ENCODE measurements around the gene TFCP2L1. TPM values are rescaled to one million over a fixed set of nuclear protein-coding genes. Genes with fewer than 3 reads are reported as not detected.

The TFCP2L1 gene
- total RNA-seq, 2 donors from 2014 or later, result 1.1 to 3.4 TPM

DNA sequence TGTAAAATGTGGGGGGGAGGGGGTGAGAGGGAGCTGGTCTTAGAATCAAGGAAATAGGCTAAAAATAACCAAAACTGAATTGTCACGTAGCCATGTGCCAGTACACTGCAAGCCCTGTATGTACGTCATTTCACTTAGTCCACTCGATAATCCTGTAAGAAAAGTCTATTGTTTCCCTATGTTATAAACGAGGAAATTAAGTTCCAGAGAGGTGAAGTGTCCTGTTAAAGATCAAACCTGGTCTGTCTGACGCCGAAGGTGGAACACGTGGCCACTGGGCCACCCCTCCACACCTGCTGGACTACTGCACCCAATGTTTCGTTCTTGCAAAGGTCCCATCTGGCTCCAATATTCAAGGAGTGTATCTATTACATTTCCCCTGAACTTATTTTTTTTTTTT, 29.6 kb downstream of the TFCP2L1 start:
- TF ChIP-seq, protein P1, sequence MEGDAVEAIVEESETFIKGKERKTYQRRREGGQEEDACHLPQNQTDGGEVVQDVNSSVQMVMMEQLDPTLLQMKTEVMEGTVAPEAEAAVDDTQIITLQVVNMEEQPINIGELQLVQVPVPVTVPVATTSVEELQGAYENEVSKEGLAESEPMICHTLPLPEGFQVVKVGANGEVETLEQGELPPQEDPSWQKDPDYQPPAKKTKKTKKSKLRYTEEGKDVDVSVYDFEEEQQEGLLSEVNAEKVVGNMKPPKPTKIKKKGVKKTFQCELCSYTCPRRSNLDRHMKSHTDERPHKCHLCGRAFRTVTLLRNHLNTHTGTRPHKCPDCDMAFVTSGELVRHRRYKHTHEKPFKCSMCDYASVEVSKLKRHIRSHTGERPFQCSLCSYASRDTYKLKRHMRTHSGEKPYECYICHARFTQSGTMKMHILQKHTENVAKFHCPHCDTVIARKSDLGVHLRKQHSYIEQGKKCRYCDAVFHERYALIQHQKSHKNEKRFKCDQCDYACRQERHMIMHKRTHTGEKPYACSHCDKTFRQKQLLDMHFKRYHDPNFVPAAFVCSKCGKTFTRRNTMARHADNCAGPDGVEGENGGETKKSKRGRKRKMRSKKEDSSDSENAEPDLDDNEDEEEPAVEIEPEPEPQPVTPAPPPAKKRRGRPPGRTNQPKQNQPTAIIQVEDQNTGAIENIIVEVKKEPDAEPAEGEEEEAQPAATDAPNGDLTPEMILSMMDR (IDR thresholded peaks at IDR 0.05), result no peak
- no peaks in the 10 kb centered on the region for H3K4me1 ChIP-seq (ENCODE audit: control insufficient read depth in 1 of 2, low read depth in 2 of 2)
- no peak overlapping the region for H3K4me3 ChIP-seq
- DNase-seq (ENCODE audit: low spot score), result no peak
- ATAC-seq (ENCODE audit: insufficient number of reproducible peaks, low FRiP score, low read depth), result no peak
- H3K27me3 ChIP-seq (replicated peaks; ENCODE audit: insufficient read depth), result no peaks in the 10 kb centered on the region
- H3K36me3 ChIP-seq, result no peaks in the 10 kb centered on the region
- H3K27ac ChIP-seq, result no peak overlapping the region
- no peaks in the 10 kb centered on the region for H3K9me3 ChIP-seq

DNA sequence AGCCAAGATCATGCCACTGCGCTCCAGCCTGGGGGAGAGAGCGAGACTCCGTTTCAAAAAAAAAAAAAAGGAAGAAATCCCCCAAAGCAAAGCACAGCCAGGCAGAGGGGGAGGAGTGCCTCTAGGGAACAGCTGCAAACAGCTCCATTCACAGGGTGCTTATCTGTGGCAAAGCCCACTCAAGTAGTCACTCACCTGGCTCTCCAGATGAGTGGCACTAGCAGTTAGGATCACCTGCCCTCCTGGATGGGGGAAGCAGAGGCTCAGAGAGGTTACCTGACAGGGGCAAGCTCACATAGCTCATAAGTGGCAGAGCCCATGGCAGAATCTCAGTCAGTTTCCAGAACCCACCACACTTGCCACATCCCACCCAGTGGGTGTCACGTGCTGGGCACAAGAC, 30.3 kb downstream of the TFCP2L1 start:
- ATAC-seq (ENCODE audit: insufficient number of reproducible peaks, low FRiP score, low read depth), result no peak
- Histone ChIP-seq H3K9me3 (no peaks in the 10 kb centered on the region), H3K4me1 (ENCODE audit: control insufficient read depth in 1 of 2, low read depth in 2 of 2) (no peaks in the 10 kb centered on the region), H3K36me3 (no peaks in the 10 kb centered on the region), H3K4me3 (no peak overlapping the region), H3K27ac (no peak overlapping the region), H3K27me3 (replicated peaks; ENCODE audit: insufficient read depth) (no peaks in the 10 kb centered on the region)
- DNase-seq (ENCODE audit: low spot score), result no peak
- TF ChIP-seq, protein P1 (IDR thresholded peaks at IDR 0.05), result no peak

DNA sequence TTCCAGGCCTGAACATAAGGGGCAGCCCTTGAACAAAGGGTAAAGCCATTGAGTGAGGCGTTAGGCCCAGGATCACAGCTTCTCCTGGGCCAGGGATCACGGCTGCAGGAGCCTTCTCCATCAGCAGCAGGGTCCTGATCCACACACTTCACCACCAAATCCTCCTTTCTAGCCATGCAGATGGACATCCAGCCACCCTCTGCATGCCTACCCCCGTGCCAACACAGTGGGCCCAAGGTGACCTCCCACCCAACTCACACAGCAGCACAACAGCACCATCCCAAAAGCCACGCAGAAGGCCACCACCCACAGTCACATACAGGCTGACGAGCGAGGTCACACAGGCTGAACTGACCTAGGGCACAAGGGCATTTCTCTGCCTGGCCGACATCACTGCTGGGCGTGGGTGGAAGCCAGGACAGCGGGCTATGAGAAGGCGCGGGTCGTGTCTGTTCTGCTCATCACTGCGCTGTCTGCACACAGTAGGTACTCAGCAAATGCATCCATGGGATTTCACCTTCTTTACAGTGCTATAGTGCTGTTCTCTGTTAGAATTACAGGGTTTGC, 31.2 kb downstream of the TFCP2L1 start:
- no peaks in the 10 kb centered on the region for H3K36me3 ChIP-seq

DNA sequence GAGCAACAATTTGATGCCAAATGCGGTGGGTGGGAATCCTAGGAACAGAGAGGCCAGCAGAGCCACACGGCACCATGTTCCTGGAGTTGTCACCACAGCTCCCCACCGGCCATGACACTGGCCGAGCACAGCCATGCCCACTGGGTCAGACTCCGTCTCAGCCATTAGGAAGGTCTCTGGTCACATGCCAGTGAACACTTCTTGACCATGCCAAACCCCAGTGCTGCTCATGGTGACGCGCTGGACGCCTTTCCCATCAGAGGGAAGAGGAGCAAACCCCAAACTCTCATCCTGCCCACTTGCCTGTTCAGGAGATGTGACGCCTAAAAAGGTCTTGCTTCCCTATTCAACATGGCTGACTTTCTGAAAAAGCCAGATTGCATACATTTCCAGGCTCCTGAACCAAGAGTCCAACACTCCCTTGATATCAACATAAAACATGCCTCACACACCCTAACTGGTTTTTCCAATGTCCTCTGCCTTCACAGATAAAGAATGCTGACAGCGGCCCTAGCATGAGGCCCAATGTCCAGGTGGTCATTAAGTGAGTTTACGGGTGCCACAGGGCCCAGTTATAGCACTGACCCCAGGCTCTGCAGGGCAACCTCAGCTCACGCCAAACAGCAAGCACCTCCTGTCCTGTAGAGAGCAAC, 31.9 kb downstream of the TFCP2L1 start:
- no peak for ATAC-seq (ENCODE audit: insufficient number of reproducible peaks, low FRiP score, low read depth)
- no peak for DNase-seq (ENCODE audit: low spot score)
- Histone ChIP-seq H3K9me3 (no peaks in the 10 kb centered on the region), H3K4me3 (no peak overlapping the region), H3K27me3 (replicated peaks; ENCODE audit: insufficient read depth) (no peaks in the 10 kb centered on the region), H3K4me1 (ENCODE audit: control insufficient read depth in 1 of 2, low read depth in 2 of 2) (no peaks in the 10 kb centered on the region), H3K27ac (no peak overlapping the region), H3K36me3 (no peaks in the 10 kb centered on the region)
- TF ChIP-seq, protein P1 (IDR thresholded peaks at IDR 0.05), result no peak

More for the DNA sequence above, 31.2 kb downstream of the TFCP2L1 start:
- Histone ChIP-seq H3K27ac (no peak overlapping the region), H3K4me3 (no peak overlapping the region), H3K4me1 (ENCODE audit: control insufficient read depth in 1 of 2, low read depth in 2 of 2) (no peaks in the 10 kb centered on the region), H3K9me3 (no peaks in the 10 kb centered on the region), H3K27me3 (replicated peaks; ENCODE audit: insufficient read depth) (no peaks in the 10 kb centered on the region)
- ATAC-seq (ENCODE audit: insufficient number of reproducible peaks, low FRiP score, low read depth), result no peak
- TF ChIP-seq, protein P1 (IDR thresholded peaks at IDR 0.05), result no peak
- no peak for DNase-seq (ENCODE audit: low spot score)

DNA sequence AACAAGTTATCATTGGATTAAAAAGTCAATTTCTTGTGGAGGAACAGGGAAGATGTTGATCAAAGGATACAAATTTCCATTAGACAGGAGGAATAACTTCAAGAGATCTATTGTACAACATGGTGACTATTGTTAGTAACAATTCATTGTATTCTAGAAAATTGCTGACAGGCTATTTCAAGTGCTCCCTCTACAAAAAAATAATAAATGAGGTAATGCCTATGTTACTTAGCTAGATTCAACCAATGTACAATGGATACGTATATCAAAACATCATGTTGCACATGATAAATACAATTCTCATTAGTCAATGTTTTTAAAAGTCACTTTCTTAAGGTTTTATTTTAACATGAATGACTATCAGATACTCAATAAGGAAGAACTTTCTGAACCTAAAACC, 33.5 kb downstream of the TFCP2L1 start:
- TF ChIP-seq, protein P1 (IDR thresholded peaks at IDR 0.05), result no peak
- no peak for ATAC-seq (ENCODE audit: insufficient number of reproducible peaks, low FRiP score, low read depth)

More for the DNA sequence above, 33.5 kb downstream of the TFCP2L1 start:
- Histone ChIP-seq H3K27ac (no peak overlapping the region), H3K4me1 (ENCODE audit: control insufficient read depth in 1 of 2, low read depth in 2 of 2) (no peaks in the 10 kb centered on the region), H3K9me3 (no peaks in the 10 kb centered on the region), H3K36me3 (no peaks in the 10 kb centered on the region), H3K27me3 (replicated peaks; ENCODE audit: insufficient read depth) (no peaks in the 10 kb centered on the region), H3K4me3 (no peak overlapping the region)
- DNase-seq (ENCODE audit: low spot score), result no peak

Measured in thoracic aorta (tissue), 2 donors.